Activated naive CD8-positive, alpha-beta T cell treated with anti-CD3 and anti-CD28 coated beads for 36 hours (primary cell): ENCODE data around the gene MESD. TPM values are rescaled to one million over a fixed set of nuclear protein-coding genes. Genes with fewer than 3 reads are reported as not detected.
"Not testable (repeated sequence)": the region's sequence is repeated elsewhere in the genome, so short reads cannot be mapped to it uniquely, and the experiment has no call there.

Experiments used
- DNase-seq: peaks from one replicate; pipeline ENCODE4 v3.0.0; 2021
- H3K27ac Mint-ChIP-seq: one replicate; pipeline ENCODE4 v1.8.0; 2022; ENCODE audit warnings: mild to moderate bottlenecking, moderate library complexity, mixed read lengths
- H3K27me3 Mint-ChIP-seq: one replicate; pipeline ENCODE4 v1.8.0; 2022; ENCODE audit warnings: mild to moderate bottlenecking, mixed read lengths
- H3K36me3 Mint-ChIP-seq: one replicate; pipeline ENCODE4 v1.8.0; 2021; ENCODE audit warnings: mild to moderate bottlenecking, mixed read lengths
- H3K4me1 Mint-ChIP-seq: one replicate; pipeline ENCODE4 v1.8.0; 2021; ENCODE audit warnings: mixed read lengths
- H3K4me3 Mint-ChIP-seq: one replicate; pipeline ENCODE4 v1.8.0; 2022; ENCODE audit warnings: mild to moderate bottlenecking, moderate library complexity, mixed read lengths
- H3K9me3 Mint-ChIP-seq: one replicate; pipeline ENCODE4 v1.8.0; 2022; ENCODE audit warnings: mixed read lengths
- total RNA-seq, 2 experiments: library from RNA; stranded (reverse); gene quantifications; one replicate each; pipeline ENCODE4 v1.2.3, GENCODE V29; 2021

The MESD gene
- total RNA-seq, 2 experiments from 2014 or later: 20.7 to 21.0 TPM

DNA sequence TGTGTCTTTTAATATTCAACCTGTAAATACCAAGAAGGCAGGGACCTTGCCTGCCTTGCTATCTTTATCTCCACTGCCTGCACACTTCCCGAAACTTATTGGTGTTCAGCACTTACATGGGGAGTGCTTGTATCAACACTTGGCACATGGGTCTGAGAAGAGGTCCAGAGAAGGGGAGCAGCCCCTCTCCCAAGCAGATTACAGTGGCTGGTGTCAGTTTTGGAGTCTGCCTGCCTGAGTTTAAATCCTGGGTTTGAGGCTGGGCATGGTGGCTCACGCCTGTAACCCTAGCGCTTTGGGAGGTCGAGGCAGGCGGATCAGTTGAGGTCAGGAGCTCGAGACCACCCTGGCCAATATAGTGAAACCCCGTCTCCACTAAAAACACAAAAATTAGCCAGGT lies 20.3 kb downstream of the MESD start:
- no peaks in the 10 kb centered on the region for H3K27me3 Mint-ChIP-seq
- peaks cover 20% of the 10 kb centered on the region for H3K36me3 Mint-ChIP-seq
- peaks cover 2% of the 10 kb centered on the region for H3K9me3 Mint-ChIP-seq
- DNase-seq: no peak
- H3K27ac Mint-ChIP-seq: no peak overlapping the region
- H3K4me3 Mint-ChIP-seq: no peak overlapping the region
- H3K4me1 Mint-ChIP-seq: peaks cover 2% of the 10 kb centered on the region

DNA sequence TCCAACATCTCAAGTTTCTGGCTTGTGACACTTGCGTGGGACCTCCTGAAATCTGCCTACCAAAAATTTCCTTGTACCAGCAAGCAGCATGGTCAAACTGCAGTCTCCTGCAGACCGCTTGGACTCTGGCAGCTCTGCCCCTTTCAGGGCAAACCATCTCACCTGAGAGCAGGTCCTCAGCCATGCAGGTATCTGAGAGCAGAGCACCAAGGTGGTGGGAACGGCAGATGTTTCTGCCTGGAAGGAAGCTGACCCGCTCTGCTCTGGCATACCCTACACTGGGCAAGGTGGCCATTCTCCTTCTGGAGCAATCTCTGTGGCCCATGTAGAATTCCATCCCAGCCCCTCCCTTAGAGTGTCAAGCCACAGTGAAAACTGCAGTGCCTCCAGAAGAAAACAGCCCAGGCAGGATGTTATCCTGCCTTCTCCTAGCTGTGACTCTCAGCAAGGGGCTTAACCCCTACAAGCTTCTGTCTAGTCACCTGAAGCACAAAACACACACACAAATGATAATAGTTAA lies 21.6 kb downstream of the MESD start:
- no peak overlapping the region for H3K27ac Mint-ChIP-seq
- H3K4me1 Mint-ChIP-seq: peaks cover 2% of the 10 kb centered on the region
- no peaks in the 10 kb centered on the region for H3K27me3 Mint-ChIP-seq
- DNase-seq: no peak
- H3K4me3 Mint-ChIP-seq: no peak overlapping the region
- peaks cover 31% of the 10 kb centered on the region for H3K36me3 Mint-ChIP-seq
- peaks cover 5% of the 10 kb centered on the region for H3K9me3 Mint-ChIP-seq

DNA sequence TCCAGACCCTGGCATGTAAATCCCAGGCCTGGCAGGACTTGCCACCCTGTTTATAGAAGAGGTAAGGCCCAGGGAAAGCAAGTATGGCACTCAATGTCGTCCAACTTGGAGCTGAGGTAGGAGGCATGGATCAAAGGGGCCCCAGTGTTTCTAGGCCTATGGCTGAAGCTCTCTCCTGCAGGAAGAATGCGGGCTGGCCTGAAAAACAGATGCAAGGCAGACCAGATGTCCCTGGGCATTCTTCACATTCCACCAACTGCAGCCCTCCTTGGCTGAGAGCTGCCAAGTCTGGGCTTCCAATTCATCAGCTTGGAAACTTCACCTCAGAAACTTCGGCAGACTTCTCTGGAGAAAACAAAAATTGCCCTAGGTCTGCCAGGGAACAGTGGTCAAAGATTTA lies 22.2 kb downstream of the MESD start:
- H3K36me3 Mint-ChIP-seq: peaks cover 37% of the 10 kb centered on the region
- no peak for DNase-seq
- H3K27me3 Mint-ChIP-seq: no peaks in the 10 kb centered on the region
- peaks cover 5% of the 10 kb centered on the region for H3K9me3 Mint-ChIP-seq
- H3K4me1 Mint-ChIP-seq: peaks cover 6% of the 10 kb centered on the region
- H3K4me3 Mint-ChIP-seq: no peak overlapping the region
- H3K27ac Mint-ChIP-seq: no peak overlapping the region

DNA sequence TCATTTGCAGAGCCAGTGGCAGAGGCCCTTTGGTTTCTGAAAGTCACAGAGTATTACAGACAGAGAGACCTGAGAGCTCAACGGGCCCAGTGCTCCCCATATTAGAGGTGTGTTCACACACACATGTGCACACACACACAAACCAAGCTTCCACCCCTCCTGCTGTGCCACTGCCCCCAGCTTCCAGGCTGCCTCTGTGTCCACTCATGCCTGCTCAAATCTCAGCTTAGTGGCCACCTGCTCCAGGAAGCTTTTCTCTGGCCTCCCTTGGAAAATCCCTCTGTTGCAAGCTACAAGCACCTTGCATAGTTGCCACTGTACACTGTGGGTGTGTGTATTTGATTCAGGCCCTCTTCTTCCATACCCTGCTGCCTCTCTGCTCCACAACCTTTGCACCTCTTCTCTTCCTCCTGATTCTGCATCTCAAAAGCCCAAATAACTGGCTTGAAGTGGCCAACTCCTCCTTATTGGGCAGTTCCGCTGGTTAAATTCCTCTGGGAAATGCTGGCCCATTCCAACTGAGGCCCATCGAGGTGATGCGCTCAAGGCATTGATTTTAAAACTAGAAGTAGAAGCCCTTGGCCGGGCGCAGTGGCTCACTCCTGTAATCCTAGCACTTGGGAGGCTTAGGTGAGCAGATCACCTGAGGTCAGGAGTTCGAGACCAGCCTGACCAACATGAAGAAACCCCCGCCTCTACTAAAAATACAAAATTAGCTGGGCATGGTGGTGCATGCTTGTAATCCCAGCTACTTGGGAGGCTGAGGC lies 23.0 kb downstream of the MESD start:
- Mint-ChIP-seq H3K4me1 (peaks cover 9% of the 10 kb centered on the region), H3K9me3 (peaks cover 5% of the 10 kb centered on the region), H3K27me3 (no peaks in the 10 kb centered on the region), H3K27ac (no peak overlapping the region), H3K4me3 (no peak overlapping the region), H3K36me3 (peaks cover 43% of the 10 kb centered on the region)
- DNase-seq: no peak

DNA sequence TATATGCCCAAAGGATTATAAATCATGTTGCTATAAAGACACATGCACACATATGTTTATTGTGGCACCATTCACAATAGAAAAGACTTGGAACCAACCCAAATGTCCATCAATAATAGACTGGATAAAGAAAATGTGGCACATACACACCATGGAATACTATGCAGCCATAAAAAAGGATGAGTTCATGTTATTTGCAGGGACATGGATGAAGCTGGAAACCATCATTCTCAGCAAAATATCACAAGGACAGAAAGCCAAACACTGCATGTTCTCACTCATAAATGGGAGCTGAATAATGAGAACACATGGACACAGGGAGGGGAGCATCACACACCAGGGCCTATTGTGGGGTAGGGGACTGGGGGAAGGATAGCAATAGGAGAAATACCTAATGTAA lies 24.2 kb downstream of the MESD start:
- not testable (repeated sequence) for H3K9me3 Mint-ChIP-seq, H3K27ac Mint-ChIP-seq, H3K4me3 Mint-ChIP-seq, DNase-seq, H3K27me3 Mint-ChIP-seq, H3K4me1 Mint-ChIP-seq
- peaks cover 49% of the 10 kb centered on the region for H3K36me3 Mint-ChIP-seq

DNA sequence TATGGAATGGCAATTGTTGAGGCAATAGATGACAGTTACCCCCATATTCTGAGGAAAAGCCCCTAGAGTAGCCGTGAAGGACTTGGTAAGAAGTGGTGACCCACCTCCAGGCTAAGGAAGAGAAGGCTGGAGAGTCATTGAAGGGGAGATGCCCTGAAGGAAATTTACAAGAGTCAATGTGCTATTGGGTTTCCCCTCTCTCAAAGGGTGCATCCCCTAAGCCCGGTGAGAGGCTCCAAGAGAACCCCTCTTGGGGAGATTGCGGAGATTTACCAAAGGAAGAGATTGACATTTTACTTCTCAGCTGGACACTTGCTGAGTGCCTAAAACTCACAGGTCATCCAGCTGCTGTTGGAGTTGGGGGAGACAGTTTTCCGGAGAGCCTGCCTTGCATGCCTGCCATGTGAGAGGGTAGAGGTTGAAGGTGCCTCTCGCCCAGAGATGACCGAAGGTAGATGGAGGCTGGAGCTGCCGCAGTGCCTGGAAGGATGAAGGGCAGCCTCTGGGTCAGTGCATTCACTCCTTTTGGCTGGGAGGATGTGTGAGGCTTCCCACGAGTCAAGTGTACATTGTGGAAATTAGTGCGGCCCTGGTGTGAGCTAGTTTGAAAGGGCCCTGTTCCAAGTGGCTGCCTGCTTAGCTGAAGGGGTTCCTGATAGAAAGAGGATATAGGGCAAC lies 30.7 kb downstream of the MESD start:
- Mint-ChIP-seq H3K27me3 (no peaks in the 10 kb centered on the region), H3K36me3 (peaks cover 46% of the 10 kb centered on the region), H3K9me3 (no peaks in the 10 kb centered on the region), H3K4me1 (peaks cover 30% of the 10 kb centered on the region), H3K4me3 (no peak overlapping the region), H3K27ac (no peak overlapping the region)
- no peak for DNase-seq

DNA sequence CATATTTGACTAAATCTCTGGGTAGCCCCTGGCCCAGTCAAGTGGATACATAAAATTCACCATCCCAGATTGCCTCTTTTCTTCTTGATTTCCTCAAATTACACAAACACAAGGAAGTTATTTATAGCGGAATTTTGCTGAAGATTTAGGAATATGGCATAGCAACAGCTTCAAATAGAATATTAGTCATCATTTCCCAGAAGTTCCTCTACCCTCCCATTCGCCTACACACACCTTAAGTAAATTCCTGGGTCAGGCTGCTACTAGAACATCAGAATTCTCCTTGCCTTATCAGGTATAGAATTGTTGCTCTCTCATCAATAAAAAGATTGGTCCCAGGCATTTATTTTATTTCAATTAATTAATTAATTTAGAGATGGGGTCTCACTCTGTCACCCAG lies 31.6 kb downstream of the MESD start:
- Mint-ChIP-seq H3K4me1 (peaks cover 30% of the 10 kb centered on the region), H3K36me3 (peaks cover 38% of the 10 kb centered on the region), H3K27ac (no peak overlapping the region), H3K9me3 (no peaks in the 10 kb centered on the region), H3K27me3 (no peaks in the 10 kb centered on the region), H3K4me3 (no peak overlapping the region)
- no peak for DNase-seq

DNA sequence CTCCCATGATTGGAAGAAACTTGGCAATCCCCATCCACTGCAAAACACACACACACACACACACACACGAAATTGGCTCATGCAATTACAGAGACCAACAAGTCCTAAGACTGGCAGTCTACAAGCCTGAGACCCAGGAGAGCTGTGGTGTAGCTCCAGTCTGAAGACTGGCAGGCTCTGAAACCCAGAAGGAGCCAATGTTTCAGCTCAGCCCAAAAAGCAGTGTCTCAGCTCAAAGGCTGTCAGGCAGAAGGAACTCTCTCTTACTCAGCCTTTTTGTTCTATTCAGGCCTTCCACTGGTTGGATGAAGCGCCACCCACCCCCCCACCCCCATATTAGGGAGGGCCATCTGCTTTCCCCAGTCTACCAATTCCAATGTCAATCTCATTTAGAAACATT lies 32.1 kb downstream of the MESD start:
- DNase-seq: no peak
- Mint-ChIP-seq H3K4me3 (no peak overlapping the region), H3K9me3 (no peaks in the 10 kb centered on the region), H3K27ac (no peak overlapping the region), H3K4me1 (peaks cover 26% of the 10 kb centered on the region), H3K27me3 (no peaks in the 10 kb centered on the region), H3K36me3 (peaks cover 33% of the 10 kb centered on the region)

DNA sequence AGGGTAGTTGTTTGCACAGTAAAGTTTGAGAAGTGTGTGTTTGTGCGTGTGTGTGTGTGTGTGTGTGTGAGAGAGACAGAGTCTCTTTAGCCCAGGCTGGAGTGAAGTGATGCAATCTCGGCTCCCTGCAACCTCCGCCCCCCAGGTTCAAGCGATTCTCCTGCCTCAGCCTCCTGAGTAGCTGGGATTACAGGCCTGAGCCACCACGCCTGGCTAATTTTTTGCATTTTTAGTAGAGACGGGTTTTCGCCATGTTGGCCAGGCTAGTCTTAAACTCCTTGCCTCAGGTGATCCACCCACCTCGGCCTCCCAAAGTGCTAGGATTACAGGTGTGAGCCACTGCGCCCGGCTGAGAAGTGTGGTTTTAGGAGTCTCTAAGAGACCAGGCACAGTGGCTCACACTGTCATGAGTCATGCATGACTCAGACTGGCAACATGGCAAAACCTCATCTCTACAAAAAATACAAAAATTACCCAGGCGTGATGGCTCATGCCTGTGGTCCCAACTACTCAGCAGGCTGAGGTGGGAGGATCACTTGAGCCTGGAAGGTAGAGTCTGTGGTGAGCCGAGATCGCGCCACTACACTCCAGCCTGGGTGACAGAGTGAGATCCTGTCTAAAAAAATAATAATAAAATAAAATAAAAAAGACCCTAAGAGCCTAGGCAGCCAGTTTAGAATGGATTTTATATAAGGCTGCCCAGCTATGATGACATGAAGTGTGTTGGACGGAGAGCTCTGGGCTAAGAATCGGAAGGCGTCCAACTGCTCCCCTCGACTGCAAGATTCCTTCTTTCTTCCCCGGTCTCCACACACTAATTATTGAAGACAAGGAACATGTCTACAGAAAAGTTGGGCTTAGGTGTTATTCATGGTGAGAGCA lies 33.8 kb downstream of the MESD start:
- DNase-seq: peak; percentile 64
- H3K9me3 Mint-ChIP-seq, H3K27me3 Mint-ChIP-seq, H3K4me3 Mint-ChIP-seq: not testable (repeated sequence)
- peaks cover 23% of the 10 kb centered on the region for H3K4me1 Mint-ChIP-seq
- H3K27ac Mint-ChIP-seq: peak overlapping the region; percentile 73
- H3K36me3 Mint-ChIP-seq: peaks cover 25% of the 10 kb centered on the region

DNA sequence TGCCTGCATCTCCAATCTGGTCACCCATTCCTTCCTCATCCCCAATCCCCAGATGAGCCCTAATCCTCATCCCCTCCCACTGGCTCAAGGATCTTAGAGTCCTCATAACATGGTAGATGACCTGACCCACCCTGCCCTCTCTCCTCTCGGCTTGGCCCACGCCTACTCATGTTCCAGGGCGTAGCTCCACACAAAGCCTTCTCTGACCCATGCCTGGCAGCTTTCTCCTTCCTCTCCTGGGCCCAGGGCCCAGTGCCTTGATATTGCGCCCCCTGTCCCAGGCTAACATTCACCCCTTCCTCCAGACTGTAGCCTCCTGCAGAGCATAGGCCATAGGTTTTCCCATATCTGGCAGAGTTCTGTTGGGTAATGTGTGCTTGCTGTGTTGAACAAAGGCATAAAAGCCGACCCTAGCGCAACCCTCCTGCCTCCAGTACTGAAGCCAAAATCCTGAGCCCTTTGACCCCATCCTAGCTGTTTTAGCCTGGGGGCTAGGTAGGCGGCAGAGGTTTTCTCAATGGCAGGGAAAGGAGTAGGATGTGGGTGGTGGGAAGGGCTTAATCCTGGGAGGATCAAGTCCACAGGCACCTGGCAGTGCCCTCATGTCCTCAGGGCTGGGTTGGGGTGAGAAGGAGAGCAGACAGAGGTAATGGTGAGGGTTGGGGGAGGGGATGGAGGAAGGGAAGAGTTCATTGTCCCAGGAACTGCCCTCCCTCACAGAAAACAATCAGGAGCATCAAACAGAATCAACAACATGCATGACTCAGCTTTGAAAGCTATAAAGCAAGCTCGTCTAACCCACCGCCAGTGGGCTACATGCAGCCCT lies 35.5 kb downstream of the MESD start:
- no peak overlapping the region for H3K4me3 Mint-ChIP-seq
- peaks cover 15% of the 10 kb centered on the region for H3K36me3 Mint-ChIP-seq
- H3K9me3 Mint-ChIP-seq: no peaks in the 10 kb centered on the region

DNA sequence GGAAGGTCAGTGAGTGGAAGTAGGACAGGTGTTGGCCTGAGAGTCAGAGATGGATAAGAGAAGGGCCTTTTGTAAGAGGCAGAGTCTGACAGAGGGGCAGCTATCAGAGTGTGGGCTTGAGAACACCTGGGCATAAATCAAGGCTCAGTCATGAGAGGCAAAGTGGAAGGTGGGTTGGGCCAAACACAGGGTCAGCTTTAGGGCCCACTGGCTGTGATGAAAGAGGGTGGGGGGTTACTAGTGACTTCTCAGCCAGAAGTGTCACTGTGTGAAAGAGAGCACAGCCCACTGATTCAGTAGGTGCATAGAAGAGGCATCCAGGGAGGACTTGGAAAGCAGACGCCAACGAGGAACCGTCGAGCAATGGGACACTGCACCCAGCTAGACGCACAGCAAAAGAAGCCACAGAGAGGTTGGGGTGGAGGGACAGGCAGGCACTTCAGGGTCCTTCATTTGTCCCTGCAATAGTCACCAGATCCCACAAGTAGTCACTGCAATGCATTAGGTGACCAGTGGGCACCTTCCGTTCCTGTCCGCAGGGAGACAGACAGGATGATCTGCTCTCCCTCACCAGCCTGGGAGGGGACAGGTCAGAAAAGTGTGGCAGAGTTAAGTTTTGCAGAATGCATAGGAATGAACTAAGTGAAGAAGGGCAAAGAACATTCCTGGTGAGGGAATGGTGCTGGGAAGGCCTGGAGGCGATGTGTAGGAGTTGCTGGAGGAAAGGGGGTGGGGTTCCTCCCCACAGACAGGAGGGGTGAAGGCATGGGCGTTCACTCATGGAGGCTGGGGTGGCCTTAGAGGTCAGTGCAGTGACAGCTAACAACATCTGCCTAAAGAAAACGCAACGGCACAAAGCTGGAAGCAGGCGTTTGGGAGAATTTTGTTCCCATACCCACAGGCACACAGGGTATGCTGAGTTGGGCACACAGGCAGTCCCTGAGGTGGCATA lies 36.3 kb downstream of the MESD start:
- H3K27me3 Mint-ChIP-seq: no peaks in the 10 kb centered on the region
- H3K4me3 Mint-ChIP-seq: no peak overlapping the region
- DNase-seq: no peak
- H3K4me1 Mint-ChIP-seq: peaks cover 22% of the 10 kb centered on the region
- H3K9me3 Mint-ChIP-seq: no peaks in the 10 kb centered on the region
- peaks cover 6% of the 10 kb centered on the region for H3K36me3 Mint-ChIP-seq
- H3K27ac Mint-ChIP-seq: no peak overlapping the region

More for the DNA sequence above, 35.5 kb downstream of the MESD start:
- no peak for DNase-seq
- Mint-ChIP-seq H3K27me3 (no peaks in the 10 kb centered on the region), H3K4me1 (peaks cover 25% of the 10 kb centered on the region), H3K27ac (no peak overlapping the region)

DNA sequence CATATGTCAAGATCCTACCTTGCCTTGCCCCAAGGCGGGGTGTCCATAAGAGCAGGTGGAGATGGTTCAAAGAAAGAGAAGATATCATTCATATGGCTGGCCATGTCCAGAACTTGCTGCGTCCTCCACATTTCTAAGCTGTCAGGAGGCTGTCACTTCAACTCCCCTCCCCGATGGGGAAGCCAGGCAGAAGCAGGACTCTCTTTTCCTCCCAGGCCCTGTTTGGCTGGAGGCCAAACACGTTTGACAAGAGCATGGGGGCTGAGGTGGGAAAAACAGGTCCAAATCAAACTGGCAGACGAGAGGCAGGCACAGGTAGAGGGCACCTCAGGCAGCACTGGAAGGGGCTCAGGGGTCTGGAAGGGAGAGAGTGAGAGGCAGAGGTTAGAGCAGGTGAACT lies 37.7 kb downstream of the MESD start:
- H3K27ac Mint-ChIP-seq: no peak overlapping the region
- H3K4me1 Mint-ChIP-seq: peaks cover 16% of the 10 kb centered on the region
- no peaks in the 10 kb centered on the region for H3K9me3 Mint-ChIP-seq
- H3K36me3 Mint-ChIP-seq: peaks cover 11% of the 10 kb centered on the region
- H3K4me3 Mint-ChIP-seq: no peak overlapping the region
- H3K27me3 Mint-ChIP-seq: no peaks in the 10 kb centered on the region
- no peak for DNase-seq

DNA sequence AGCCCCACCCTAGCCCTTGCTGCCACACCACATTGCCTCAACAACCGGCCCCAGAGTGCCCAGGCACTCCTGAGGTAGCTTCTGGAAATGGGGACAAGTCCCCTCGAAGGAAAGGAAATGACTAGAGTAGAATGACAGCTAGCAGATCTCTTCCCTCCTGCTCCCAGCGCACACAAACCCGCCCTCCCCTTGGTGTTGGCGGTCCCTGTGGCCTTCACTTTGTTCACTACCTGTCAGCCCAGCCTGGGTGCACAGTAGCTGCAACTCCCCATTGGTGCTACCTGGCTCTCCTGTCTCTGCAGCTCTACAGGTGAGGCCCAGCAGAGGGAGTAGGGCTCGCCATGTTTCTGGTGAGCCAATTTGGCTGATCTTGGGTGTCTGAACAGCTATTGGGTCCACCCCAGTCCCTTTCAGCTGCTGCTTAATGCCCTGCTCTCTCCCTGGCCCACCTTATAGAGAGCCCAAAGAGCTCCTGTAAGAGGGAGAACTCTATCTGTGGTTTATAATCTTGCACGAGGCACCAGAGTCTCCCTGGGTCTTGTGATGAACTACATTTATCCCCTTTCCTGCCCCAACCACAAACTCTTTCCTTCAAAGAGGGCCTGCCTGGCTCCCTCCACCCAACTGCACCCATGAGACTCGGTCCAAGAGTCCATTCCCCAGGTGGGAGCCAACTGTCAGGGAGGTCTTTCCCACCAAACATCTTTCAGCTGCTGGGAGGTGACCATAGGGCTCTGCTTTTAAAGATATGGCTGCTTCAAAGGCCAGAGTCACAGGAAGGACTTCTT lies 39.1 kb downstream of the MESD start:
- no peak for DNase-seq
- Mint-ChIP-seq H3K4me1 (peaks cover 5% of the 10 kb centered on the region), H3K36me3 (peaks cover 13% of the 10 kb centered on the region), H3K27me3 (no peaks in the 10 kb centered on the region), H3K27ac (no peak overlapping the region), H3K9me3 (no peaks in the 10 kb centered on the region), H3K4me3 (no peak overlapping the region)
